ENCODE data around the gene RFXANK. TPM values are rescaled to one million over a fixed set of nuclear protein-coding genes. Genes with fewer than 3 reads are reported as not detected.
"Not testable (repeated sequence)": the region's sequence is repeated elsewhere in the genome, so short reads cannot be mapped to it uniquely, and the experiment has no call there.

Gene RFXANK
- total RNA-seq, 1 donor from 2014 or later = 111 TPM

DNA sequence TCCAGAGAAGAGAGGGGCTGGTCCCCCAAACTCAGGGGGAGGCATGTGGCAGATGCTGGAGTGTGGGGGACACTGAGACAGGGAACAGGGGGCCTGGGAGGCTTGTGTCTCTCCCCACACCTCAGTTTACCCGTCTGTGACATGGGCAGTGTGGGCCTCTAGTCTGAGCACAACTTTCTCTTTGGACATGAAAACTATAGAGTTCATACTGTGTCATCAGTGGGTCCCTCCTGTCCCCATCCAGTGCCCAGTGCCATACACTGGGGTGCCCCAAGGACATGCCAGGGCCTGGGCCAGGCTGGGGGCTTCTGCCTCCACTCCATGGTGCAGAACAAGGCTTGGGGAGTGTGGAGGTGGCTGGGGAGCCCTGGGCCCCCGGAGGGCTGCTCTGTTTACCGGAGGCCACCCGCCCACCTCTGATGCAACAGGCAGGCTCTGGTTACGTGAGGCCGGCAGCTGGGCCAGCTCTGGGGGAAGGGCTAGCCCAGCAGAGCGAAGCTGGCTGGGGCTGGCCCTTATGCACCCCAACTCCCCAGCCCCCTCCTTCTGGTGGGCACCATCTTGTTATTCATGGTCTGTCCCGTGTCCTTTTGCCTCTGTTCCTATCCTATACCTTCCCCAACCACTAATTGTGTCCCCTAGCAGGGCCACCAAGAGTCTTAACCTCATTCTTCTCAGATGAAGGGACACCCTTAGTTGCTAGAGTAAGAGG, 20.1 kb upstream of the RFXANK start:
- TF ChIP-seq, protein P1, sequence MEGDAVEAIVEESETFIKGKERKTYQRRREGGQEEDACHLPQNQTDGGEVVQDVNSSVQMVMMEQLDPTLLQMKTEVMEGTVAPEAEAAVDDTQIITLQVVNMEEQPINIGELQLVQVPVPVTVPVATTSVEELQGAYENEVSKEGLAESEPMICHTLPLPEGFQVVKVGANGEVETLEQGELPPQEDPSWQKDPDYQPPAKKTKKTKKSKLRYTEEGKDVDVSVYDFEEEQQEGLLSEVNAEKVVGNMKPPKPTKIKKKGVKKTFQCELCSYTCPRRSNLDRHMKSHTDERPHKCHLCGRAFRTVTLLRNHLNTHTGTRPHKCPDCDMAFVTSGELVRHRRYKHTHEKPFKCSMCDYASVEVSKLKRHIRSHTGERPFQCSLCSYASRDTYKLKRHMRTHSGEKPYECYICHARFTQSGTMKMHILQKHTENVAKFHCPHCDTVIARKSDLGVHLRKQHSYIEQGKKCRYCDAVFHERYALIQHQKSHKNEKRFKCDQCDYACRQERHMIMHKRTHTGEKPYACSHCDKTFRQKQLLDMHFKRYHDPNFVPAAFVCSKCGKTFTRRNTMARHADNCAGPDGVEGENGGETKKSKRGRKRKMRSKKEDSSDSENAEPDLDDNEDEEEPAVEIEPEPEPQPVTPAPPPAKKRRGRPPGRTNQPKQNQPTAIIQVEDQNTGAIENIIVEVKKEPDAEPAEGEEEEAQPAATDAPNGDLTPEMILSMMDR (conservative IDR thresholded peaks at IDR 0.05) = no peak
- no peak for DNase-seq (ENCODE audit: low read depth, low spot score)
- H3K36me3 Mint-ChIP-seq (ENCODE audit: low read depth) = no peaks in the 10 kb centered on the region
- no peaks in the 10 kb centered on the region for H3K9me3 Mint-ChIP-seq
- H3K27ac Mint-ChIP-seq (ENCODE audit: unreplicated experiment) = no peak overlapping the region
- H3K27me3 Mint-ChIP-seq (ENCODE audit: low read depth) = peaks cover 22% of the 10 kb centered on the region
- no peak overlapping the region for H3K4me3 Mint-ChIP-seq
- H3K4me1 Mint-ChIP-seq = peaks cover 20% of the 10 kb centered on the region

DNA sequence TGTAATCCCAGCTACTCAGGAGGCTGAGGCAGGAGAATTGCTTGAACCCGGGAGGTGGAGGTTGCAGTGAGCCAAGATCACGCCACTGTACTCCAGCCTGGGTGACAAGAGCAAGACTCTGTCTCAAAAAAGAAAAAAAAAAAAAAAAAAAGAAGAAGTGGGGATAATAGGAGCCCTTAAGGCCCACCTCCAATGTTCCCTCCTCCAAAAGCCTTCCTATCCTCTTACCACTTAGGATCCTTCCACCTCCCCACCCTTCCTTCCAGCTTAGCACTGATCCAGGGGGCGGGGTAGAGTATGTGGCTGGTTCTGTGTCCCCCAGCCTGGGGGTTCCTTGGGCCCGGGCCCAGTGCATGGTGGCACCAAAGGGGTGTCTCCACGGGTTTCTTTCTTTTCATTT, 18.8 kb upstream of the RFXANK start:
- not testable (repeated sequence) for H3K9me3 Mint-ChIP-seq; H3K27ac Mint-ChIP-seq (ENCODE audit: unreplicated experiment); H3K36me3 Mint-ChIP-seq (ENCODE audit: low read depth); DNase-seq (ENCODE audit: low read depth, low spot score); H3K4me3 Mint-ChIP-seq
- Mint-ChIP-seq H3K4me1 (peaks cover 20% of the 10 kb centered on the region), H3K27me3 (ENCODE audit: low read depth) (peaks cover 22% of the 10 kb centered on the region)

DNA sequence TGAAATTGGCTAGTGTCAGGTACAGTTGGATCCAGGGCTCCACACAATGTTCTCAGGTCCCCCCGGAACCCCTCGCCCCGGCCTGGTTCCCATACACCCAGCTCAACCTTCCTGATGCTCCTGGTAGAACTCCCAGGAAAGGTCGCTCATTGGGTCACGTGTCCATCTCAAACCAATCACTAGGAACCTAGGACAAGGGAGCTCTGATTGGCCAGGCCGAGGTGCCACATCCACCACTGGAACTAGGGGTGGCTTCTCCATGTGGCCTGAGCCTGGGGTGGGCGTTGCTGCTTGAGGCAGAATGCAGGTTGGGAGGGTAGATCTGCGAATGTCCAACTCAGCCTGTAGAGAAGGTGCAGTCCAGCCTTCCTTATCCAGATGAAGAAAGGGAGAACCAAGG, 15.1 kb upstream of the RFXANK start:
- no peak overlapping the region for H3K27ac Mint-ChIP-seq (ENCODE audit: unreplicated experiment)
- DNase-seq (ENCODE audit: low read depth, low spot score) = no peak
- peaks cover 4% of the 10 kb centered on the region for H3K4me1 Mint-ChIP-seq
- no peaks in the 10 kb centered on the region for H3K9me3 Mint-ChIP-seq
- no peaks in the 10 kb centered on the region for H3K27me3 Mint-ChIP-seq (ENCODE audit: low read depth)
- H3K4me3 Mint-ChIP-seq = no peak overlapping the region
- peaks cover 3% of the 10 kb centered on the region for H3K36me3 Mint-ChIP-seq (ENCODE audit: low read depth)
- TF ChIP-seq, protein P1 (conservative IDR thresholded peaks at IDR 0.05) = no peak

DNA sequence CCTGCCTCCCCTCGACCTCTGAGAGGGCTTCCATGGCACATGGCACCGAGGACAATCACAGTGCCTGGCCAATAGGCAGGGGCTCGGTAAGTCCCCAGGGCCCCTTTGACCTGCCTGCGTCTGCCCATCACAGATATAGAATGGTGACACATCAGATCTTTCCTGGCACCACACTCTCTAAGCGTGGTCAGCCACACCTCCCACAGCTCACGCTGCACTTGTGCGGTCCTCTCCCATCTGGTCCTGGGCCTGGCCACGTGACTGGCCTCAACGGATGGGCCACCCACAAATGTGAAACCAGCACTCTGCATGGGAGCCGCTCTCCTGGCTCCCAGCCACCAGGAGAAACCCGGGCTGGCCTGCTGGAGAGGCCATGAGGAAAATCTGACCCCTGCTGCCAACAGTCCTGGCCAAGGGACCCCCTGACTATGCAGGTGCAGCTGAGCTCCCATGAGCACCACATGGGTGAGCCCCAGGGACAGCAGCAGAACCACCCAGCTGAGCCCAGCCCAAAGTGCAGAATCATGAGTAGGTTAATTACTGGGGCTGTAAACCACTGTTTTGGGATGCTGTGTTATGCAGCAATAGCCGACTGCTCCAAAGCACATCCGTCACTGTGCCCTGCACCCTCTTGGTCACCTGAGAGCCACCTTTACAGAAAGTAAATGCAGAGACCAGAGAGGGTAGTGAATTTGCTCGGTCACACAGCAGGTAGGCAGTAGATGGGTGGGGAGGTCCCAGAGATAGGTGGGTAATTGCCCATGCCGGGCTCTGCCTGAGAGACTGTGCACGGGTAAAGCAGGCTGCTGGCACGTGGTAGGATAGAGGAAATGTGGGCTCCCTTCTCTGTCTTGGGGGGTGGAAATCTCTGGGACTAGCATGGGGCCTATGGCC, 12.3 kb upstream of the RFXANK start:
- Mint-ChIP-seq H3K27me3 (ENCODE audit: low read depth) (no peaks in the 10 kb centered on the region), H3K27ac (ENCODE audit: unreplicated experiment) (no peak overlapping the region), H3K36me3 (ENCODE audit: low read depth) (peaks cover 3% of the 10 kb centered on the region), H3K4me3 (no peak overlapping the region), H3K9me3 (no peaks in the 10 kb centered on the region), H3K4me1 (peaks cover 3% of the 10 kb centered on the region)
- TF ChIP-seq, protein P1 (conservative IDR thresholded peaks at IDR 0.05) = no peak
- no peak for DNase-seq (ENCODE audit: low read depth, low spot score)

DNA sequence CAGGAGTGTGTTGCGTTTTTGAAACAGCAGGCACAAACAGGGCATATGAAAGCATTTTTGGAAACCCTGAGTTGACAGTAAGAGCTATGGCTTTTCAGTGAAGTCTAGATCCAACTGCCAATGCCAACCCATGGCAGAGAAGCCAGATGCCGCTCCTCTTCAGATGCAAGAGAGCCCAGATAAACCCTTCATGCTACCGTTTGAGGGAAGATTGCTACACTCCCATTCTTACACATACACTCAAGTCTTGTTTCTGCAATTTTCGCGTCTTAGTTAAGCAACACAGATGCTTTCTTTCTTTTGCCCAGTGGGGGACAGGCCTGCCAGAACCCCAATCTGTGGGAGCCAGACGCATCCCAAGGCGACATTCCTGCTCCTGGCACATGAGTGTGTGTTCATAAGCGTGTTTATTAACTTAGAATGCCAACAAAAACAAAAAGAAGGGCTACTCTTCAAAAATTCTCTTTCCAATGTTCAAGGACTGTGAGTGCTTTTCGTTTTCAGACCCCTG, 10.5 kb upstream of the RFXANK start:
- peaks cover 5% of the 10 kb centered on the region for H3K4me1 Mint-ChIP-seq
- H3K27ac Mint-ChIP-seq (ENCODE audit: unreplicated experiment) = no peak overlapping the region
- H3K27me3 Mint-ChIP-seq (ENCODE audit: low read depth) = no peaks in the 10 kb centered on the region
- H3K9me3 Mint-ChIP-seq = no peaks in the 10 kb centered on the region
- no peak overlapping the region for H3K4me3 Mint-ChIP-seq
- H3K36me3 Mint-ChIP-seq (ENCODE audit: low read depth) = peaks cover 9% of the 10 kb centered on the region
- no peak for DNase-seq (ENCODE audit: low read depth, low spot score)
- TF ChIP-seq, protein P1 (conservative IDR thresholded peaks at IDR 0.05) = no peak
